SK-N-MC (cell line): ENCODE results near the gene BTRC.

Experiments
- EZH2 ChIP-seq: fragments of 200-600 bp; sonication (generic); IDR thresholded peaks from one replicate; pipeline ENCODE4 v1.6.1; 2017; ENCODE audit warnings: antibody characterized with exemption
- FOXP2 ChIP-seq: optimal IDR thresholded peaks from 2 replicates; pipeline ENCODE3; 2011; ENCODE audit warnings: mild to moderate bottlenecking, moderate library complexity; ENCODE audit not compliant: insufficient read depth; ENCODE audit errors: extremely low read length, control extremely low read depth
- POLR2AphosphoS5 ChIP-seq: IDR thresholded peaks from 2 replicates; pipeline ENCODE4 v1.6.1; 2012; ENCODE audit warnings: mild to moderate bottlenecking, low read depth, low read length, borderline replicate concordance

- TF ChIP-seq EZH2 (no peak), POLR2AphosphoS5 (no peak), FOXP2 (no peak)
These were observed 48.7 kb downstream of the BTRC start for GRCh38 chr10:101402711-101403110.
